ENCODE results near the gene TMEM126B. TPM values are rescaled to one million over a fixed set of nuclear protein-coding genes. Genes with fewer than 3 reads are reported as not detected.
"Not testable (repeated sequence)": the region's sequence is repeated elsewhere in the genome, so short reads cannot be mapped to it uniquely, and the experiment has no call there.

TMEM126B gene
- total RNA-seq: 10 to 100 TPM; 46.7 to 67.7 (median 54.8) TPM
- polyA plus RNA-seq: 106 TPM
- long read RNA-seq, donor 1, transcript TMEM126B-201 (5 exons, 989 nt): minor isoform, 6 of 23 reads
- long read RNA-seq, donor 1, transcript TMEM126B-202 (6 exons, 1,210 nt): major isoform, 9 of 23 reads
- long read RNA-seq, donor 1, partial matches to known transcripts: 3 of 23 reads
- long read RNA-seq, donor 1, other reads (novel, unspliced or antisense): 2 of 23 reads
- long read RNA-seq, donor 2, partial matches to known transcripts: 0 of 9 reads
- long read RNA-seq, donor 2, other reads (novel, unspliced or antisense): 1 of 9 reads
- long read RNA-seq, donor 3, transcript TMEM126B-201 (5 exons, 989 nt): minor isoform, 8 of 43 reads
- long read RNA-seq, donor 3, transcript TMEM126B-202 (6 exons, 1,210 nt): major isoform, 20 of 43 reads
- long read RNA-seq, donor 3, partial matches to known transcripts: 4 of 43 reads
- long read RNA-seq, donor 3, other reads (novel, unspliced or antisense): 6 of 43 reads
- long read RNA-seq, donor 4, transcript TMEM126B-202 (6 exons, 1,210 nt): major isoform, 7 of 11 reads
- long read RNA-seq, donor 4, partial matches to known transcripts: 0 of 11 reads
- long read RNA-seq, donor 4, other reads (novel, unspliced or antisense): 1 of 11 reads

- Histone ChIP-seq H3K27me3 (ENCODE audit: control insufficient read depth, insufficient read depth) (no peaks in the 10 kb centered on the region), H3K27ac (ENCODE audit: low read length) (peak within 1 kb of the TSS; percentile 92), H3K4me3 (ENCODE audit: low read length) (peak within 1 kb of the TSS; percentile 95), H3K9me3 (ENCODE audit: control insufficient read depth, low read length) (no peaks in the 10 kb centered on the region), H3K4me1 (ENCODE audit: control insufficient read depth, insufficient read depth, low read length) (peaks cover 4% of the 10 kb centered on the region)
- under 1% methylated on average over 41 of the region's 41 CpGs for WGBS
- DNase-seq (peak; percentile 98 to 99 (median 99)), ATAC-seq (peak; percentile 100)
- intact Hi-C loops (cut with DNase I): loop anchor here in 2 of 4 donors (2.0 to 5.0 kb wide), 2 partner anchors 34 to 37 kb away; partner anchors contain the start of gene CREBZF (in 1 of the 2)
Measured at GRCh38 chr11:85627998-85628770, at the start of gene TMEM126B. Gene TMEM126B (plus strand): TSS chr11:85628593. CDS start chr11:85628608, 15 bp downstream.

DNA sequence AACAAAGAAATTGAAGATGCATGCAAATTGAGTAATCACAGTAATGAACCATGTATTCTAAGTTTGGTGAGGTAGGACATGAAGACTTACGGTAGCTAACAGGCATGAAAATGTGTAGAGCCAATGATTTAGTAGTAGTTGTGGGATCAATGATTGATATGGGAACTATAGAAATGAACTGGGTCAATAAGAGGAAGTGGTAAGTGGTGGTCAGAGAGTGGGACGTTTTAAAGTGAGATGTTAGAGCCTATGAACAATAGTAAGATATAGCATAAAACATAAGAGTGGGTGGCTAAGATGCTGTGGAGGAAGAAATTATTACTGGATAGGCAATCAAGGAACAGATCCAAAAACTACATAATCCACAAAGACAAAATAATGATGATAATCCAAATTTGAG lies 46.3 kb upstream of the TMEM126B start:
- WGBS: 80% methylated on average over 2 of the region's 2 CpGs
- DNase-seq: no peak
- no peak overlapping the region for H3K4me3 ChIP-seq (ENCODE audit: low read length)

DNA sequence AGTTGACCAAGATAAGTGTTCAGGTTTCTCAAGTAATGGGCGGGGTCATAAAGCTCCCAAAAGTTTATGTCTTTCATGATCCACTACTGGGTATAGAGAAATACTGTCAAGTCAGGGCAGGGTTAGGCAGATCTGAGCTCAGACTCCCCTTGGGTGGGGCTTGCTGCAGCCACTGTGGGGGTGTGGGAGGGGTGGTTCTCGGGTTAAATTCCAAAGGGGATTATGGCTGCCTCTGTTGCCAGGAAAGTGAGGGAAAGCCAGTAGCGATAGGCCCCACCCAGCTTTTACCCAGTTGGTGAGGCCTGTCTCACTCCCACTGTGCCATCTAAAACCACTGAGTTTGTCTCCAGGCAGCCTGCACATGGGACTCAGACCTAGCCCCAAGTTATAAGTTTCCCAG lies 39.0 kb upstream of the TMEM126B start:
- H3K27ac ChIP-seq (ENCODE audit: low read length): no peak overlapping the region
- intact Hi-C loops (cut with DNase I): no loop called here
- H3K9me3 ChIP-seq (ENCODE audit: control insufficient read depth, low read length): no peaks in the 10 kb centered on the region
- ATAC-seq: no peak
- H3K4me1 ChIP-seq (ENCODE audit: control insufficient read depth, insufficient read depth, low read length): no peaks in the 10 kb centered on the region
- WGBS: 85% methylated on average over 3 of the region's 3 CpGs
- no peak overlapping the region for H3K4me3 ChIP-seq (ENCODE audit: low read length)
- no peak for DNase-seq
- no peaks in the 10 kb centered on the region for H3K27me3 ChIP-seq (ENCODE audit: control insufficient read depth, insufficient read depth)

More for the DNA sequence above, 46.3 kb upstream of the TMEM126B start:
- no peak for ATAC-seq
- H3K9me3 ChIP-seq (ENCODE audit: control insufficient read depth, low read length): no peaks in the 10 kb centered on the region
- no peaks in the 10 kb centered on the region for H3K27me3 ChIP-seq (ENCODE audit: control insufficient read depth, insufficient read depth)
- intact Hi-C loops (cut with DNase I): no loop called here
- no peaks in the 10 kb centered on the region for H3K4me1 ChIP-seq (ENCODE audit: control insufficient read depth, insufficient read depth, low read length)
- H3K27ac ChIP-seq (ENCODE audit: low read length): no peak overlapping the region

GRCh38 chr11:85590848-85591483 lies 37.4 kb upstream of the TMEM126B start:
- H3K27me3 ChIP-seq (ENCODE audit: control insufficient read depth, insufficient read depth): no peaks in the 10 kb centered on the region
- 76% methylated on average over 4 of the region's 4 CpGs for WGBS
- intact Hi-C loops (cut with DNase I): loop anchor here in 1 of 4 donors (10.0 kb wide), 1 partner anchor 234 kb away; no protein-coding TSS in a partner anchor
- no peak for ATAC-seq
- H3K27ac ChIP-seq (ENCODE audit: low read length): no peak overlapping the region
- H3K4me1 ChIP-seq (ENCODE audit: control insufficient read depth, insufficient read depth, low read length): no peaks in the 10 kb centered on the region
- no peak overlapping the region for H3K4me3 ChIP-seq (ENCODE audit: low read length)
- DNase-seq: no peak
- H3K9me3 ChIP-seq (ENCODE audit: control insufficient read depth, low read length): no peaks in the 10 kb centered on the region

GRCh38 chr11:85595285-85595884 lies 33.0 kb upstream of the TMEM126B start:
- intact Hi-C loops (cut with DNase I): loop anchor here in 2 of 4 donors (5.0 to 10.0 kb wide), 2 partner anchors 229 to 232 kb away; no protein-coding TSS in a partner anchor
- Histone ChIP-seq H3K27ac (ENCODE audit: low read length) (no peak overlapping the region), H3K4me1 (ENCODE audit: control insufficient read depth, insufficient read depth, low read length) (no peaks in the 10 kb centered on the region), H3K4me3 (ENCODE audit: low read length) (no peak overlapping the region), H3K9me3 (ENCODE audit: control insufficient read depth, low read length) (no peaks in the 10 kb centered on the region), H3K27me3 (ENCODE audit: control insufficient read depth, insufficient read depth) (no peaks in the 10 kb centered on the region)
- DNase-seq (no peak), ATAC-seq (peak in 1 of 2 donors; percentile 59)

GRCh38 chr11:85596886-85597285 lies 31.5 kb upstream of the TMEM126B start:
- no peak overlapping the region for H3K4me3 ChIP-seq (ENCODE audit: low read length)
- no peaks in the 10 kb centered on the region for H3K27me3 ChIP-seq (ENCODE audit: control insufficient read depth, insufficient read depth)
- WGBS: 74% methylated on average over 2 of the region's 2 CpGs

GRCh38 chr11:85599083-85599482 lies 29.3 kb upstream of the TMEM126B start:
- intact Hi-C loops (cut with DNase I): loop anchor here in 2 of 4 donors (5.0 to 10.0 kb wide), 2 partner anchors 226 to 228 kb away; no protein-coding TSS in a partner anchor
- Histone ChIP-seq H3K9me3 (ENCODE audit: control insufficient read depth, low read length) (no peaks in the 10 kb centered on the region), H3K27ac (ENCODE audit: low read length) (no peak overlapping the region), H3K27me3 (ENCODE audit: control insufficient read depth, insufficient read depth) (no peaks in the 10 kb centered on the region), H3K4me3 (ENCODE audit: low read length) (no peak overlapping the region), H3K4me1 (ENCODE audit: control insufficient read depth, insufficient read depth, low read length) (no peaks in the 10 kb centered on the region)
- DNase-seq: no peak
- 69% methylated on average over 5 of the region's 5 CpGs for WGBS
- ATAC-seq: no peak

More at GRCh38 chr11:85596886-85597285, 31.5 kb upstream of the TMEM126B start:
- intact Hi-C loops (cut with DNase I): loop anchor here in 2 of 4 donors (5.0 to 10.0 kb wide), 2 partner anchors 228 to 230 kb away; no protein-coding TSS in a partner anchor
- Histone ChIP-seq H3K27ac (ENCODE audit: low read length) (no peak overlapping the region), H3K4me1 (ENCODE audit: control insufficient read depth, insufficient read depth, low read length) (no peaks in the 10 kb centered on the region), H3K9me3 (ENCODE audit: control insufficient read depth, low read length) (no peaks in the 10 kb centered on the region)
- no peak for DNase-seq
- no peak for ATAC-seq

DNA sequence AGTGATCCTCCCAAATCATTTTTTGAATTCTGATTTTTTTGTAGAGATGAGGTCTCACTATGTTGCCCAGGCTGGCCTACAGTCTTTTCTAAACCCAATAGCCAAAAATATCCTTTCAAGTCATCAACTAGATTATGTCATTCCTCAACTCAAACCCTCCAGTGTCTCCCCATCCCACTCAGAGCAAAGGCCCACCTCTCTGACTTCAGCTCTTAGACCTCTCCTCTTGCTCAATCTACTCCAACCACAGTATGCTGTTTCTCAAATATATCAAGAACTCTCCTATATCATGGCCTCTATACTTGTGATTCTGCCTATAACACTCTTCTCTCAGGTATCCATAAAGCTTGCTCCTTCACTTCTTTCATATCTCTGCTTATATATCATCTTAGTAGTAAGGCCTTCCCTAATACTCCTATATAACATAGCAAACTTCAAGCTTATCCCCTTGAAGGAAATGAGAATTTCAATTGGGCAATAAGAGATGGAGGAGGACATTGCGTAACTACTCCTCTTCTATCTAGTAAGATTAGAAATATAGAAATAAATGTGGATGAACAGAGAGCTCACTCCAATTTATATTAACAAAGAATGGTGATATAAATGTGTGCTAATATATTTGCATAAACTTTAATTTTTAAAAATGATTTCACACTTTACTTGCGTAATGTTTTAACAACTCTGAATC lies 25.7 kb upstream of the TMEM126B start:
- DNase-seq (no peak), ATAC-seq (no peak)
- Histone ChIP-seq H3K4me3 (ENCODE audit: low read length) (no peak overlapping the region), H3K27ac (ENCODE audit: low read length) (no peak overlapping the region), H3K9me3 (ENCODE audit: control insufficient read depth, low read length) (no peaks in the 10 kb centered on the region), H3K4me1 (ENCODE audit: control insufficient read depth, insufficient read depth, low read length) (no peaks in the 10 kb centered on the region), H3K27me3 (ENCODE audit: control insufficient read depth, insufficient read depth) (no peaks in the 10 kb centered on the region)
- WGBS: 96% methylated on average over 2 of the region's 2 CpGs
- intact Hi-C loops (cut with DNase I): no loop called here

DNA sequence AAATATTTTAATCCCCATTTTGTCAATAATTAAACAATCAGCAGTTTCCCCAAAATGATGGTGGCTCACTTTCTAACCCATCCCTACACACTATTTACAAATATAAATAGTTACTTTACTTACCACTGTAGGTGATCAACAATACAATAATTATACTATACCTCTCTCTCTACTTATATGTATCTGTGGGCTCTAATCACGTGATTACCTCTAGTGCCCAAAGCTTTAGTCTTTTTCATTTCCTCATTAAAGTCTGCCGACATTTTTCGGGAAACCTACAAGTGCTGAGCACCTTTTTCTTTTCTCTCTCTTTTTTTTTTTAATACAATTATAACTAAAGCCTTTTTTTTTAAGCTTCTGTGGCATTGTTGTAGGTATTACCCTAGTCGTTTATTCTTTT lies 25.2 kb upstream of the TMEM126B start:
- DNase-seq (no peak), ATAC-seq (no peak)
- no peak overlapping the region for H3K4me3 ChIP-seq (ENCODE audit: low read length)
- H3K9me3 ChIP-seq (ENCODE audit: control insufficient read depth, low read length): no peaks in the 10 kb centered on the region
- 89% methylated on average over 4 of the region's 4 CpGs for WGBS
- no peaks in the 10 kb centered on the region for H3K4me1 ChIP-seq (ENCODE audit: control insufficient read depth, insufficient read depth, low read length)
- H3K27me3 ChIP-seq (ENCODE audit: control insufficient read depth, insufficient read depth): no peaks in the 10 kb centered on the region
- intact Hi-C loops (cut with DNase I): no loop called here
- H3K27ac ChIP-seq (ENCODE audit: low read length): no peak overlapping the region

- not testable (repeated sequence) for ATAC-seq
- 96% methylated on average over 3 of the region's 3 CpGs for WGBS
Measured at GRCh38 chr11:85606237-85606636, 22.2 kb upstream of the TMEM126B start.

More at GRCh38 chr11:85606237-85606636, 22.2 kb upstream of the TMEM126B start:
- DNase-seq; H3K27ac ChIP-seq (ENCODE audit: low read length); H3K9me3 ChIP-seq (ENCODE audit: control insufficient read depth, low read length); H3K27me3 ChIP-seq (ENCODE audit: control insufficient read depth, insufficient read depth); intact Hi-C loops (cut with DNase I); H3K4me3 ChIP-seq (ENCODE audit: low read length); H3K4me1 ChIP-seq (ENCODE audit: control insufficient read depth, insufficient read depth, low read length): not testable (repeated sequence)

All from right cardiac atrium (tissue), 5 donors.